Stimulated activated CD4-positive, alpha-beta T cell treated with anti-CD3 and anti-CD28 coated beads, Interleukin-2, amount 100 ng/mL, for 4 hours (primary cell): ENCODE data around the gene MLXIPL.
A peak's percentile ranks its signal among the peaks of the same experiment; 100 is the strongest.
"Not testable (repeated sequence)": the region's sequence is repeated elsewhere in the genome, so short reads cannot be mapped to it uniquely, and the experiment has no call there.

Experiments used
- DNase-seq: peaks from one replicate; pipeline ENCODE4 v3.0.0-alpha.2; 2020; ENCODE audit warnings: low read depth

Gene MLXIPL

DNA sequence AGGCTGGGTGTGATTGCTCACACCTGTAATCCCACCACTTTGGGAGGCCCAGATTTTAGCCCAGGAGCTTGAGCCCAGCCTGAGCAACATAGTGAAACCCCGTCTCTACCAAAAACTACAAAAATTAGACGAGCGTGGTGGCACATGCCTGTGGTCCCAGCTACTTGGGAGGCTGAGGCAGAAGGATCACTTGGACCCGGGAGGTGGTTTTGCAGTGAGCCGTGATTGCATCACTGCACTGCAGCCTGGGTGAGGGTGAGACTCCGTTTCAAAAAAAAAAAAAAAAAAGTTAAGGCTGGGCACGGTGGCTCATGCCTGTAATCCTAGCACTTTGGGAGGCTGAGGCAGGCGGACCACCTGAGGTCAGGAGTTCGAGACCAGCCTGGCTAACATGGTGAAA is 43.3 kb downstream of the MLXIPL start:
- DNase-seq = not testable (repeated sequence)

DNA sequence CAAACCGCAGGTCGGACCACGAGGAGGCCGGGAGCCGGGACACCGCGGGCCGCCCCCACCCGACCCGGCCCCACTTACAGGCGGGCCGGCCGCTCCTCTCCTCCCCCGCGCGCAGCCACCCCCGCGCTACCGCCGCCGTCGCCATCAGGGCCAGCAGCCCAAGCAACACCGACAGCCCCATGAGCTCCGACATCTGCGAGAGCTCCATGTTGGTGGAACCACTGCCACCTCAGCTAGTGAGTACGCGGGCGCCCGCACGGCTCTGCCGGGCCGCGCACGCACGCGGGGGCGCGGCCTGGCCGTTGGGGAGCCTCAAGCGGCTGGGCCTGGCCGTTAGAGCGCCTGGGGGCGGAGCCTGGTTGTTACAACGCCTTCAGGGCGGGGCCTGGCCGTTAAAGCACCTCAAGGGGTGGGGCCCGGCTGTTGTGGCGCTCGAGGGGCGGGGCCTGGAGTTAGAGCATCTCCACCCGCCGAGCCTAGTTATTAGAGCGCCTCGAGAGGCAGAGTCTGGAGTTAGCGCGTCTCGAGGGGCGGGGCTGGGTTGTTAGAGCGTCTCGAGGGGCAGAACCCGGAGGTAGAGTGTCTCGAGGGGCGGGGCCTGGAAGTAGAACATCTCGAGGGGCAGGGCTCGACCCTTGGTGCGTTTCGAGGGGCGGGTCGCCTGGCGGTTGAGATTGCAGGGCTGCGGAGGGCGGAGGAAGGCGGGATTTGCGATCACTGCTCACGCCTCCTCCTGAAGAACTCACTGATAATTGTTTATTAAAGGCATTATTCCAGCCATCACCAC is 45.8 kb downstream of the MLXIPL start, which contains the start of gene TBL2:
Gene TBL2, minus strand, starts transcription at position 238 of the 787 bp plus-strand sequence. Its CDS starts 30 bp downstream, at position 208.
- peak; percentile 97 for DNase-seq

DNA sequence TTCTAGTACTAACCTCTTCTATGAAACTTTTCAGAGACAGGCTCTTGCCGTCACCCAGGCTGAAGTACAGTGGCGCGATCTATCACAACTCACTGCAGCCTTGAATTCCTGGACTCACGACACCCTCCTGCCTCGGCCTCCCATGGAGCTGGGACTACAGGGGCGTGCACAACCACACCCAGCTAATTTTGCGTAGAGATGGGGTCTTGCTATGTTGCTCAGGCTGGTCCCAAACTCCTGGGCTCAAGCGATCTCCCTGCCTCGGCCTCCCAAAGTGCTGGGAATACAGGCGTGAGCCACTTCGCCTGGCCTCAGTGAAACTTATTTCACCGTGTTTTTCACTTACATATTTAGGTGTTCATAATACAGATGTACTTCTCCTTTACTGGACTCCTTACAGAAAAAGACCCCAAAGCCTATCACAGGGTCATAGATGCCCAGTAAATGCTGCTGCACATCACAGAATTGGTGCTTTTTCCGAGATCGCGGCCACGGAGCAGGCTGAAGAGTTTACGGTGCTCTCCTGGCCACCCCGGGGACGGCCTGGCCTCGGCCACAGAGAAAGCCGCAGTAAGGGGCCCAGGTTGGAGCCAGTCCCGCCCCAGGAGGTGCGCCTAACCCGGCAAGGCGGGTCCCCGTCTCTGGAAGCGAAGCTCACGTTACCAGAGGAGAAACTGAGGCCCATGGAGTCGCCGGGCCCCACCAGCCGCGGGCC is 46.5 kb downstream of the MLXIPL start:
- no peak for DNase-seq

DNA sequence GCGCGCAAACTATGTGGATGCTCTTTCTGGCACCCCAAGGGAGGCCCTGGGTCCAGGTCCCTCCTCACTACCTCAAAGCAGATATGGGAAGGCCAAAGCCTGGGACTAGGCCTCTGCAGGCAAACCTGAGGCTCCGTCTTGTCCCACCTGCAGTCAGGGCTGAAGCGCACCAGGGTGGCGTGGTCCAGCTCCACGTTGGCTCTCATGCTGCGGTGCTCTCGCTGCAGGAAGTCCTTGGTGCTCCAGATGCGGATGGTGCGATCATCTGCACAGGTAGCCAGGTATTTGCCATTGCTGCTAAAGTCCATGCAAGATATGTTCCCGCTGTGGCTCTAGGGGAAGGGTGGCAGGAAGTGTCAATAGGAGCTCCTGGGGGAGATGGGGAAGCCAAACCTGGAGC is 50.5 kb downstream of the MLXIPL start:
- DNase-seq = no peak

DNA sequence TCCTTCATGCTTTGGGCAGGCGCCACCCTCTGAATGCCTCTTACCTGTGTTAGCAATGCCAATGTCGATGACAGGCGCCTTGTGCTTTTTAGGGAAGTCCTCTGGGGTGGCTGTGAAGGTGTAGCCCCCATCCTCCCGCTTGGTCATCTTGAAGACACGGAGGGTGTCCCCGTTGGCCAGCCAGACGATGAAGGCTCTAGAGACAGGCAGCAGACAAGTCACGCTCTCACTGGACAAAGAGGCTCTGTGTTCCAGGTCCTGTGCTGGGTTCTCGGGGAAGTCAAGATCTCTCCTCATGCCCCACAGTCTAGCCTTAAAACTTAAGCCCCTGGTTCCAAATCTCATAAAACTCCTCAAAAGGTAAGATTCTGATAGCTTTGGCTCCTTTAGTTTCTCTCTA is 51.0 kb downstream of the MLXIPL start:
- no peak for DNase-seq

DNA sequence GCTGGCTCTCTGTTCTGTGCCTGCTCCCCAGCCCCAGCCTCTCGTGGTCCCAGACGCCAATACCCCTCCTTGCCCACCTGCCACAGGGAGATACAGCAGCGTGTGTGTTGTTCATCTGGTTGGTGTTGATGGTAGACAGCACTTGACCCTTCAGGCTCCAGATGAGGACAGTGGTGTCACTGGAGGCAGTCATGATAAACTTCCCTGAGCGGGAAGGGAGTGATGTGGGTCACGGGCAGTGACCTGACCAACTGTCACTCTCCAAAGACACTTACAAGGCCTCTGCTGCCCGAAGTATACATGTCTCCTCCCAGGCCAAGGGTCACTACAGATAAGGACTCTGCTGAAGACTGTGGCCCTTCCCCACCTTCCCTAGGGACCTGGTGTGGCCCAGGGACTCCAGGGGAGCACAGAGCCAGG is 51.5 kb downstream of the MLXIPL start:
- no peak for DNase-seq

DNA sequence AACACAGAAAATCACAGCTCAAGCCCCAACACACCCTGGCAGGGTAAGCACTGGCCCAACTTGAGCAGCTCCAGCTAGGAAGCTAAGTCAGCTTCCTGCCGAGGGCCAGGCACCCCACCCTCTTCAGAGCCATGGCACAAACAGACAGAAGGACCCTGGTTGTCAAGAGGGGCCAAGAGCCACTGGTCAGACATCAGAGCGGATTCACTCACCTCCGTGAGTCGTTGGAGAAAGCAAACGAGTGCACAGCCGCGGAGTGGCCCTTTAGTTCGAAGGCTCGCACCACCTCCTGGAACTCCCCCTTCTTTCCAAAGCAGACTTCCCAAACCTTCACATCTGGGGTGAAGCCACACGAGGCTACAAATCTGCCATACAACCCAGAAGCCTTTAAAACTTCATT is 53.3 kb downstream of the MLXIPL start:
- DNase-seq = no peak

DNA sequence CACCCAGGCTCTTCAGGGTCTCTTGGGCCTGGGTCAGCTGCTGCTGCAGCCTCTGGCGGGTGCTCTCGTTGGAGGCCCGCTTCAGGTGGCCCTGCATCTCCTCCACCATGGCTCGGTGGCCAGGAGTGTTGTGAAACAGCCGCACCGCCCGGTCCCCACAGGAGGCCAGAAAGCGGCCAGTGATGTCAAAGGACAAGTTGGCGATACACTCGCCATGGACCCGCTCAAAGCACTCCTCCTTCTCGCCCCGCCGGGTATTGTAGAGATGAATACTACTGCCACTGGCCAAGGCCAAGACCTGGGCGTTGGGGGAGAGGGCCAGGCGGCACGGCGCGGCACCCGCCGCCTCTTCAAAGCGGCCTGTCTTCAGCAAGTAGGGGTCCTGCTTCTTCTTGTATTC is 53.8 kb downstream of the MLXIPL start:
- DNase-seq = no peak

DNA sequence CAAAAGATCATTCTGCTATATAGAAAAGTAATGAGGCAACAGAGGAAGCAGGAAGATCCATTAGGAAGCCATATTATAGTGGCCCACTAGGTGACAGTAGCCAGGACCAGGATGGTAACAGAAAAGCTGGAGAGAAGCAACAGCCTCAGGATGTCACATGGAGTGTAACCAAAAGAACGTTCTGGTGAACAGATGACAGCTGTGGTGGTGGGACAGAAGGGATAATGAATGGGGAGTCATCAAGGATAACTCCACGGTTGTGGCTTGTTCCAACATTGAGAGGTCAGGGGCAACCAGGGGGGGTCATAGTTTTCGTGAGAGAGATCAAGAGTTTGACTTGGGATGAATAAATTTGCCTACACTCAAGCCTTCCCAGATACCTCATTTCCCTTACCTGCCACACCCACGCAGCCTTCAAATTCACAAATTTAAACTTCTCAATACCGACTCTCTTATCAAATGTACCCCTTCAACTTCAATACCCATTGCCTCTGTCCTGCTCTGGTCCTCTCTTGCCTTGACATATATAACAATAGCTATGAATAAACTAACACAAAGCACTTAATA is 55.2 kb downstream of the MLXIPL start:
- DNase-seq = no peak

DNA sequence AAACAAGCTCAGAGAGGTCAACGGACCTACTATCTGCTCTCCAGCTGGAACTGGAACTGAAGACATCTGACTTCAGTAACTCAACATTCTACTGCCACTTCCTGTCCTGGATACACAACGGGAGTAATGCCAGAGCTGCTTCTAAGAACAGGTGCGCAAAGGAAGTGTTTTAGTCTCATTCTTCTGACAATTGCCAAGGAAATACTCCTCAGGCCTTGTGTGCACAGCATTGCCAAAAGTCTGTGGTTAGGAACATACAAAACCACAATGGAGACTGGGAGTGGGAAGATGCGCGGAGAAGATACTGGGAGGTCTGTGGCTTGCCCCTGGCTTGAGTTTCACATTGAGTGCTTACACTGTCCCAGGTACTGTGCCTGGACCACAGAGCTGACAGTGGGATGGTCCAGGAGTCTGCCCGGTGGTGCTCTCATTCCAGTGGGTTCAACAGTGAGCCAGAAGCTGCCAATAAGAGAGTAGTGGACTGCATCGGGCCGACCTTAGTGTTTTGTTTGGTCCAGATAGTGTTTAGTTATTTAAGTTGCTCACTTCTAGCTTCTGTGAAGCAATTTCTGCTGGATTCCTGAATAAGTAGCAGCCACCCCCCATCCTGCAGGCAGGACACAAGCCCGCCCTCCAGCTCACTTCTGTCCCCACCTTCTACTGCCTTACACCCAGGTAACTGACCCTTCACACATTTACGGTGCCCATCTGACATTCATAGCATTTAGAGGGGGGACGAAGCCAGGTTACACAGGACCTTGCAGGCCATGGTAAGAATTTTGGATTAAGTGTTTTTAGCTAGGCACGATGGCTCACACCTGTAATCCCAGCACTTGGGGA is 56.3 kb downstream of the MLXIPL start:
- no peak for DNase-seq

DNA sequence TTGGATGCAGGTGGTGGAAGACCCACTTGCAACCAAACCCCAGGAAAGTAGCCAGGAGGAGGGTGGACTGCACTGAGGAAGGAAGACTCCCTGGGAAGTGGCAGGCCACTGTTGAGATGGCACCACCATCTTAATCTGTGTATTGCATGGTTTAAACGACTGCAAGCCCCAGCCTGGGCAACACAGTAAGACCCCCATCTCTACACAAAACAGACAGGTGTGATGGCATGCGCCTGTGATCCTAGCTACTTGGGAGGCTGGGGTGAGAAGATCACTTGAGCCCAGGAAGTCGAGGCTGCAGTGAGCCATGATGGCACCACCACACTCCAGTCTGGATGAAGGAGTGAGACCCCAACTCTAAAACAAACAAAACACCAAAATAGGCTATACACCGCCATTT is 57.2 kb downstream of the MLXIPL start:
- no peak for DNase-seq

DNA sequence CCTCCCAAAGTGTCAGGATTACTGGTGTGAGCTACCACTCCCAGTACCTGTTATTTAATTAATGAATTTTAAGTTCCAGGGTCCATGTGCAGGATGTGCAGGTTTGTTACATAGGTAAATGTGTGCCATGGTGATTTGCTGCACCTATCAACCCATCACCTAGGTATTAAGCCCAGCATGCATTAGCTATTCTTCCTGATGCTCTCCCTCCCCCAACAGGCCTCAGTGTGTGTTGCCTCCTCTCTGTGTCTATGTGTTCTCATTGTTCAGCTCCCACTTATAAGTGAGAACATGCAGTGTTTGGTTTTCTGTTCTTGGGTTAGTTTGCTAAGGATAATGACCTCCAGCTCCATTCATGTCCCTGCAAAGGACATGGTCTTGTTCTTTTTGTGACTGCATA is 57.9 kb downstream of the MLXIPL start:
- DNase-seq = not testable (repeated sequence)

DNA sequence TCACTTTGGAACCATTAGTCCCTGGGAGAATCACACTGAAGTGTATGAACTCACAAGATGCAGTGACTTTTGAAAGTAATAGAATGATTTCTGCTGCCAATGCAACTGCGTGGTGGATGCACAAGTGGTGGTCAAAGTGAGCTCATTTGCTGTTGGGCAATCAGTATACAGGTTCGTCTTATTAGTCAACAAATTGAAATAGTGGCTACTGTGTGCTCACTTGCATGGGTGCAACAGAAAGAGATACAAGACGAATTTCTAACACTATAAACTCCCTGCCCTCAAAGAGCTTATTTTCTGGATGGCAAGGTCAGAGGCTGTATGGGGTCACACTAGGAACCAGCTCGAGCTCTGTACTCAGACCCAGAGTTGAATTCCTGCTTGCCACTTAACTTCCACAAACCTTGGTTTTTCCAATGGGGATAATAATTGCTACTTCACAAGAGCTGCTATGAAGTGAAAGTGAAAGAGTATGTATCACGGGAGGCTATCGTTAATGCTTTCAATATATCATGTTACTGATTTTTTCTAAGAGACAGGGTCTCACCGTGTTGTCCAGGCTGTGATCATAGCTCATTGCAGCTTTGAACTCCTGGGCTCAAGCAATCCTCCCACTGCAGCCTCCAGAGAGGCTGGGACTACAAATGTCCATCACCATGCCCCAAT is 58.5 kb downstream of the MLXIPL start:
- no peak for DNase-seq

DNA sequence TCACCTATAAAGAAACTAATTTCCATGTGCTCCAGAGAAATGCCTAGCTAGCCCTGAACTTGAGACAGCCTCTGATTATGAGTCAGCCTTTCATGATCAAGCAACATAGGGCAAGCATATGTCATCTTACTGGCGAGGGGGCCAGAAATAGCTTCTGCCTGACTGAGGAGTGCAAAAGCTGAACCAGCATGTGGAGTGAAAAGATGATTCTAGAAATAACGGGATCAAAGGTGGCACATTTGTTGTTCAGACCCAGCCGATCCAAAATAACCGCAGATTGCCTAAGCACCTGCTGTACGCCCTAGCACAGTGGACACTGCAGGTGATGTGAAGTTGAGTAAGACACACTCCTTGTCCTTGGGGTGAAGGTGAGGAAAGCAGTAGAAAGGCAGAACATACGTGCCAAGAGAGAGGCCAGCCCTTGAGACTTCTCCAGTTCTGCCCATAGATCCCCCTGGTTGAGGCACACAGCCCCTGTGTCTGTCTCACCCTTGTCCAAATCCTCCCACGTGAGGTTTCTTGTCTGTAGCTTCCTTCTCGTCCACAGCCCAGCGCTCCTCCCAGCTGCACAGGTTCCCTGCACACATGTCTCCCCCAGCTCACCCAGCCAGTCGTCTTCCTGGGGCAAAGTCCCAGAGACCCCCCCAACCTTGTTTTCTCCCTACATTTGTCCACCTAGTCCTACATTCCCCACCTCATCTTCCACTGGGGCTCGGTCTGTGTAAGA is 64.0 kb downstream of the MLXIPL start:
- no peak for DNase-seq

DNA sequence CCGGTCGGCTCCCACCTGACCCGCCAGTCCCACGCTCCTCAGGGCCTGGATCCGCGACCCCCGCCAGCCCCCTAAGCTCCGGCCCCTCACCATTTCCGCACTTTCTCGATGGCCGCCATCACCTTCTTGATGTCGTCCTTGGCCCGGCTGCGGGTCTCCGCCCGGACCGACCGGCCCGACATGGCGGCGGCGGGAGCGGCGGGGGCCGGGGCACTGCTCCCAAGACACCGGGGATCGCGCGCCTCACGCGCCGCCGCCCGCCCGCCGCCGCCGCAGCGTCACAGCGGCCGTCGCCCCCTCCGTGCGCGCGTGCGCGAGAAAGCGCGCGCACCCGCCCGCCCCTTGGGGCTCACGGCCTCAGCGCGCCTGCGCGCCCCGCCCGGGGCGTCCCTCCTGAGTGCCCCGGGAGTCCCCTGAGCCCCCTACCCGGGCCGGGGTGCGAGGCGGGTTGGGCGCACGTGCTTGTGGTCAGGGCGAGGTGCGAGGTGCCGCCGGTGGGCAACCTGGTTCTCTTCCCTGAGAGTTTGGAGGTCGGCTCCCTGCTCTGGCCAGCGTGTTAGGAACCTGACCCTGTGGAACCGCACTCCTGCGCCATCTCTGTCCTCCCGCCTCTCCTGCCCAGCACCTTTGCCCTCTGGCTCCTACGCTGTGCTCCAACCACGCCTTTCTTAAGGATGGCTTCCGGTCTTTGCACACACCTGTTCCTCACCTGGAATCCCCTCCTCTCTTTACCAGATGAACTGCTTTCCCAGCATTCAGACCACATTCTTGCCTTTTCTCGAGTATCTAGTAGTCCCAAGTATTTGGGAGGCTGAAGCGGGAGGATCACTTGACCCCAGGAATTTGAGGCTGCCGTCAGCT is 66.7 kb downstream of the MLXIPL start, which contains the start of gene BCL7B:
Gene BCL7B, minus strand, starts transcription at position 294 of the 861 bp plus-strand sequence. Its CDS starts 112 bp downstream, at position 182.
- peak; percentile 58 for DNase-seq

DNA sequence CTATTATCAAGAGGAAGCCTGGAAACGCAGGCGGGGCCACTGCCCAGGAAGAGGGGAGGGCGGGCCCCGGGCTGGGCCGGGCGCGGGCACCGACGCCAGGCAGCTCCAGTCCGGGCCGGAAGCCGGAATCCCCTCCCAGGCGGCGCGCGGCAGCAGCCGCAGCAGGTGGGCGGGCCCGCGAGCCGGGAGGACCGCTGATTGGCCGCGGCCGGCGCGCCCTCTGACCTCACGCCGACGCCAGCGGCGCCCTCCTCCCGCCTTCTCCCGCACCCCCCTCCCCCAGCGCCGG is 67.3 kb downstream of the MLXIPL start:
- peak; percentile 83 for DNase-seq

DNA sequence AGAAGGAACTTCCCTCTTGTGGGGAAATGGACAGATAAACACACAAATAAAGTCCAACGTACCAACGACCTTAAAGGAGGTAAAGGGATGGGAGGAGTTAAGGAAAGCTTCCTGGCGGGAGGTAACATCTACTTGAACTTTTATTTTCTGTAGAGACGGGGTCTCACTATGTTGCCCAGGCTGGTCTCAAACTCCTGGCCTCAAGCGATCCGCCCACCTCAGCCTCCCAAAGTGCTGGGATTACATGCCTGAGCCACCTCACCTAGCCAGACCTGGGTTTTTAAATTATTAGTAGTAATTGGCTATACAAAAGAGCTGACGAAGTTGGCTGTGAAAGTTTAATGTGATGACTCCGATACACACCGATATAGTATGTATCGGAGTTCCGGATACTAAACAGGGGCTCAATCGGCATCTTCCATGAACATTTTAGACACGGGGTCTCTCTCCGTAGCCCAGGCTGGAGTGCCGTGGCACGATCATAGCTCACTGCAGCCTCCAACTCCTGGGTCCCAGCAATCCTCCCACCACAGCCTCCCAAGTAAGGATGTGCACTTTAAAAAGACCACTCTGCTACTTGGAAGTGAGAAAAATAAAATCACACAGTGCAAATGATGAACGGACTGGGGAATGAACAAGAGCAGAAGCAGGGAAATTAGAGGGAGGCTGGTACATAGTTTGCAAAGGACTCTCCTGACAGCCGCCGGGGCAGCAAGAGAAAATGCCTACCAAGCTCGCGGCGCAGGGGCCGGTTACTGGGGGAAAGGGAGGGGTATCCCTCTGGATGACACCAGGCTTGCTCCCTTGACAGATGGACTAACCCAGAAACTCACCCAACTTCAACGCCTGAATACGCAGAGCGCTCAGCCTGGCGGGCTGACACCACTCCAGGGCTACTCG is 67.9 kb downstream of the MLXIPL start:
- no peak for DNase-seq

DNA sequence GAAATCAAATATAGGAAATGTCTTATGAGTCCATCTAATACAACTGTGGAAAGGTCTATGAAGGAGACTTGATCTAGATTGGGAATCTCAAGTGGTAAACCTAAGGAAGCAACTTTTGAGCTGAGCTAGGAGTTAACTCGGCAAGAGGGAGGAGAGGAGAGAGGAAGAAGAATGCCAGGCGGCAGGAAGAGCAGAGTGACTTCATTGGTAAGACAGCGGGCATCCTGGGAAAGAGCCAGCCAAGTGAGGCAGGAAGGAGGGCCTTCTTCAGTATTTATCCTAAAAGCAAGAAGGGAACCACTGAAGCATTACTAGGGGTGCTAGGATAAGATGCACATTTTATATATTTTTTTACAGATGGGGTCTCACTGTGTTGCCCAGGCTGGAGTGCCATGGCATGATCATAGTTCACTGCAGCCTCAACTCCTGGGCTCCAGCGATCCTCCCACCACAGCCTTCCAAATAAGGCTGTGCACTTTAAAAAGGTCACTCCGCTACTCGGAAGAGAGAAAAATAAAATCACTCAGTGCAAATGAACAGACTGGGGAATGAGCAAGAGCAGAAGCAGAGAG is 68.8 kb downstream of the MLXIPL start:
- no peak for DNase-seq

DNA sequence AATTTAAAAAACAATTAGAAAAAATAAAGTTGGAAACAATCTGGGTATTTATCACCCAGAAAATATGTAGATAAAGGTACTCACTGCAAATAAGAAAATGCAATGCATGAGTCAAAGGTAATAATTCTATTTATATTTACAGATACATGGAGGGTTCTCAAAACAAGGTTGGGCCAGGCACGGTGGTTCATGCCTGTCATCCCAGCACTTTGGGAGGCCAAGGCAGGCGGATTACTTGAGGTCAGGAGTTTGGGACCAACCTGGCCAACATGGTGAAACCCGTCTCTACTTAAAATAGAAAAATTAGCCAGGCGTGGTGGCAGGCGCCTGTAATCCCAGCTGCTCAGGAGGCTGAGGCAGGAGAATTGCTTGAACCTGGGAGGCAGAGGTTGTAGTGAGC is 74.2 kb downstream of the MLXIPL start:
- DNase-seq = not testable (repeated sequence)
